Naive thymus-derived CD8-positive, alpha-beta T cell (primary cell): ENCODE results near the gene PROM1. TPM values are rescaled to one million over a fixed set of nuclear protein-coding genes. Genes with fewer than 3 reads are reported as not detected.

Experiments
- ATAC-seq, 2 donors: fragments of 150-1000 bp; cut with Tn5 transposase in 1 of 2; sonication (Bioruptor Pico), chemical (Tn5 transposase) in 1 of 2; 1 replicate in 1 of 2; 2 replicates in 1 of 2; pipeline ENCODE4 v1.10.0; 2021; ENCODE audit warnings: mild to moderate bottlenecking in 2 of 2, moderate library complexity in 2 of 2
- POLR2A ChIA-PET: fragments of 350-600 bp; sonication (Branson Sonifier 250); formaldehyde crosslinking; loops from one replicate; lab custom pipeline; 2021; ENCODE audit warnings: antibody characterized with exemption; lab: Charles Lee
- DNase-seq, 10 donors: peaks; one replicate each; pipeline versions ENCODE4 v3.0.0 to v3.0.0-alpha.2; 2020 to 2022
- H3K27ac Mint-ChIP-seq, 10 donors: one replicate each; pipeline ENCODE4 v1.8.0; 2020 to 2022; ENCODE audit warnings: mild to moderate bottlenecking in 10 of 10, mixed read lengths in 10 of 10, moderate library complexity in 4 of 10, inconsistent platforms in 1 of 10
- H3K27me3 Mint-ChIP-seq, 5 donors: one replicate each; pipeline ENCODE4 v1.8.0; 2021 to 2022; ENCODE audit warnings: mixed read lengths in 5 of 5
- H3K36me3 Mint-ChIP-seq, 3 donors: one replicate each; pipeline ENCODE4 v1.8.0; 2020 to 2022; ENCODE audit warnings: mixed read lengths in 3 of 3, mild to moderate bottlenecking in 2 of 3, inconsistent platforms in 1 of 3
- H3K4me1 Mint-ChIP-seq, 4 donors: one replicate each; pipeline ENCODE4 v1.8.0; 2021 to 2022; ENCODE audit warnings: mixed read lengths in 4 of 4
- H3K4me3 Mint-ChIP-seq, 10 donors: one replicate each; pipeline ENCODE4 v1.8.0; 2020 to 2022; ENCODE audit warnings: mild to moderate bottlenecking in 10 of 10, mixed read lengths in 10 of 10, moderate library complexity in 6 of 10, inconsistent platforms in 1 of 10
- H3K9me3 Mint-ChIP-seq, 9 donors: one replicate each; pipeline ENCODE4 v1.8.0; 2020 to 2022; ENCODE audit warnings: mixed read lengths in 9 of 9, mild to moderate bottlenecking in 3 of 9, inconsistent platforms in 1 of 9, moderate library complexity in 1 of 9
- polyA plus RNA-seq, 3 donors: library from polyadenylated mRNA; unstranded; fragments of 300-500 nt; fragmentation: Illumina TruSeq; gene quantifications; one replicate each; pipeline ENCODE4 v1.2.3, GENCODE V29; 2021
- total RNA-seq, 8 experiments: library from RNA in 2 of 8; stranded (reverse) in 2 of 8; gene quantifications; one replicate each; pipeline ENCODE4 v1.2.3 and lab custom pipeline; 2021 to 2026

PROM1 gene
- total and polyA plus RNA-seq, 5 experiments from 2014 or later, result not detected

GRCh38 chr4:16120720-16121119 lies 36.9 kb upstream of the PROM1 start:
- no peak for DNase-seq
- Mint-ChIP-seq H3K27me3 (peaks cover 0 to 9% (median 0%) of the 10 kb centered on the region in 5 donors), H3K27ac (no peak overlapping the region), H3K9me3 (peaks cover 0 to 13% (median 0%) of the 10 kb centered on the region in 9 donors), H3K36me3 (no peaks in the 10 kb centered on the region), H3K4me1 (peaks cover 14 to 46% (median 26%) of the 10 kb centered on the region in 4 donors), H3K4me3 (no peak overlapping the region)
- no peak for ATAC-seq
- POLR2A ChIA-PET, result no interaction called here

GRCh38 chr4:16119981-16120380 lies 36.2 kb upstream of the PROM1 start:
- POLR2A ChIA-PET, result no interaction called here
- no peak for ATAC-seq
- no peak overlapping the region for H3K27ac Mint-ChIP-seq

GRCh38 chr4:16118090-16118489 lies 34.3 kb upstream of the PROM1 start:
- H3K4me3 Mint-ChIP-seq, result no peak overlapping the region
- ATAC-seq (no peak), DNase-seq (no peak)
- peaks cover 0 to 13% (median 0%) of the 10 kb centered on the region in 9 donors for H3K9me3 Mint-ChIP-seq
- H3K27me3 Mint-ChIP-seq, result peaks cover 0 to 18% (median 2%) of the 10 kb centered on the region in 5 donors
- H3K36me3 Mint-ChIP-seq, result no peaks in the 10 kb centered on the region
- H3K27ac Mint-ChIP-seq, result no peak overlapping the region
- POLR2A ChIA-PET, result no interaction called here
- H3K4me1 Mint-ChIP-seq, result peaks cover 11 to 28% (median 17%) of the 10 kb centered on the region in 4 donors

More at GRCh38 chr4:16119981-16120380, 36.2 kb upstream of the PROM1 start:
- Mint-ChIP-seq H3K4me3 (no peak overlapping the region), H3K9me3 (peaks cover 0 to 13% (median 0%) of the 10 kb centered on the region in 9 donors), H3K36me3 (no peaks in the 10 kb centered on the region), H3K27me3 (peaks cover 0 to 14% (median 0%) of the 10 kb centered on the region in 5 donors), H3K4me1 (peaks cover 14 to 40% (median 26%) of the 10 kb centered on the region in 4 donors)
- DNase-seq, result no peak

- H3K4me1 Mint-ChIP-seq, result peaks cover 7 to 18% (median 8%) of the 10 kb centered on the region in 4 donors
- peaks cover 0 to 13% (median 0%) of the 10 kb centered on the region in 9 donors for H3K9me3 Mint-ChIP-seq
- no peak overlapping the region for H3K27ac Mint-ChIP-seq
- ATAC-seq, result no peak
- H3K27me3 Mint-ChIP-seq, result peaks cover 0 to 22% (median 2%) of the 10 kb centered on the region in 5 donors
- no peak overlapping the region for H3K4me3 Mint-ChIP-seq
- H3K36me3 Mint-ChIP-seq, result no peaks in the 10 kb centered on the region
- POLR2A ChIA-PET, result no interaction called here
- no peak for DNase-seq
These were observed 33.3 kb upstream of the PROM1 start for GRCh38 chr4:16117164-16117563.

GRCh38 chr4:16116493-16116990 lies 32.7 kb upstream of the PROM1 start:
- H3K27ac Mint-ChIP-seq, result peak overlapping the region in 1 of 10 donors; percentile 5
- peaks cover 0 to 13% (median 0%) of the 10 kb centered on the region in 9 donors for H3K9me3 Mint-ChIP-seq
- peaks cover 2 to 12% (median 5%) of the 10 kb centered on the region in 4 donors for H3K4me1 Mint-ChIP-seq
- POLR2A ChIA-PET, result no interaction called here
- H3K36me3 Mint-ChIP-seq, result no peaks in the 10 kb centered on the region
- H3K27me3 Mint-ChIP-seq, result peaks cover 0 to 22% (median 2%) of the 10 kb centered on the region in 5 donors
- ATAC-seq (no peak), DNase-seq (no peak)
- no peak overlapping the region for H3K4me3 Mint-ChIP-seq

GRCh38 chr4:16116019-16116418 lies 32.2 kb upstream of the PROM1 start:
- Mint-ChIP-seq H3K4me1 (peaks cover 0 to 7% (median 3%) of the 10 kb centered on the region in 4 donors), H3K36me3 (no peaks in the 10 kb centered on the region), H3K27ac (peak overlapping the region in 2 of 10 donors; percentile 5 to 50), H3K4me3 (no peak overlapping the region), H3K27me3 (peaks cover 0 to 22% (median 2%) of the 10 kb centered on the region in 5 donors), H3K9me3 (peaks cover 0 to 11% (median 0%) of the 10 kb centered on the region in 9 donors)
- ATAC-seq (no peak), DNase-seq (no peak)
- POLR2A ChIA-PET, result no interaction called here

GRCh38 chr4:16114546-16114945 lies 30.7 kb upstream of the PROM1 start:
- no peak for ATAC-seq

GRCh38 chr4:16113741-16114140 lies 29.9 kb upstream of the PROM1 start:
- no peak for ATAC-seq
- Mint-ChIP-seq H3K27ac (no peak overlapping the region), H3K4me1 (no peaks in the 10 kb centered on the region), H3K4me3 (no peak overlapping the region), H3K36me3 (no peaks in the 10 kb centered on the region), H3K27me3 (peaks cover 0 to 22% (median 4%) of the 10 kb centered on the region in 5 donors), H3K9me3 (no peaks in the 10 kb centered on the region)
- no peak for DNase-seq
- POLR2A ChIA-PET, result no interaction called here

More at GRCh38 chr4:16114546-16114945, 30.7 kb upstream of the PROM1 start:
- no peak for DNase-seq
- no peaks in the 10 kb centered on the region for H3K36me3 Mint-ChIP-seq
- H3K27ac Mint-ChIP-seq, result no peak overlapping the region
- peaks cover 0 to 22% (median 4%) of the 10 kb centered on the region in 5 donors for H3K27me3 Mint-ChIP-seq
- POLR2A ChIA-PET, result no interaction called here
- no peaks in the 10 kb centered on the region for H3K4me1 Mint-ChIP-seq
- no peak overlapping the region for H3K4me3 Mint-ChIP-seq
- H3K9me3 Mint-ChIP-seq, result no peaks in the 10 kb centered on the region

GRCh38 chr4:16111533-16111932 lies 27.7 kb upstream of the PROM1 start:
- no peaks in the 10 kb centered on the region for H3K36me3 Mint-ChIP-seq
- H3K9me3 Mint-ChIP-seq, result no peaks in the 10 kb centered on the region
- H3K27ac Mint-ChIP-seq, result no peak overlapping the region
- H3K4me1 Mint-ChIP-seq, result peaks cover 0 to 1% (median 0%) of the 10 kb centered on the region in 4 donors
- no peak overlapping the region for H3K4me3 Mint-ChIP-seq
- DNase-seq (no peak), ATAC-seq (no peak)
- H3K27me3 Mint-ChIP-seq, result peaks cover 0 to 17% (median 4%) of the 10 kb centered on the region in 5 donors
- POLR2A ChIA-PET, result no interaction called here

- Mint-ChIP-seq H3K4me3 (no peak overlapping the region), H3K4me1 (peaks cover 0 to 1% (median 0%) of the 10 kb centered on the region in 4 donors), H3K36me3 (no peaks in the 10 kb centered on the region), H3K27me3 (peaks cover 0 to 13% (median 4%) of the 10 kb centered on the region in 5 donors), H3K27ac (no peak overlapping the region), H3K9me3 (no peaks in the 10 kb centered on the region)
- DNase-seq (no peak), ATAC-seq (no peak)
- POLR2A ChIA-PET, result no interaction called here
These were observed 27.0 kb upstream of the PROM1 start for GRCh38 chr4:16110661-16111290.

- Mint-ChIP-seq H3K27me3 (peaks cover 0 to 10% (median 4%) of the 10 kb centered on the region in 5 donors), H3K4me1 (peaks cover 0 to 1% (median 0%) of the 10 kb centered on the region in 4 donors), H3K36me3 (no peaks in the 10 kb centered on the region), H3K27ac (no peak overlapping the region), H3K9me3 (no peaks in the 10 kb centered on the region), H3K4me3 (no peak overlapping the region)
- DNase-seq, result no peak
- POLR2A ChIA-PET, result no interaction called here
- ATAC-seq, result no peak
These were observed 26.4 kb upstream of the PROM1 start for GRCh38 chr4:16110199-16110598.

- peaks cover 0 to 1% (median 0%) of the 10 kb centered on the region in 4 donors for H3K4me1 Mint-ChIP-seq
- H3K27ac Mint-ChIP-seq, result peak overlapping the region in 1 of 10 donors; percentile 60
- POLR2A ChIA-PET, result no interaction called here
- no peaks in the 10 kb centered on the region for H3K9me3 Mint-ChIP-seq
- DNase-seq (no peak), ATAC-seq (no peak)
- no peak overlapping the region for H3K4me3 Mint-ChIP-seq
- H3K36me3 Mint-ChIP-seq, result no peaks in the 10 kb centered on the region
- peaks cover 0 to 10% (median 4%) of the 10 kb centered on the region in 5 donors for H3K27me3 Mint-ChIP-seq
These were observed 25.4 kb upstream of the PROM1 start for GRCh38 chr4:16109256-16109655.

GRCh38 chr4:16106956-16107355 lies 23.1 kb upstream of the PROM1 start:
- Mint-ChIP-seq H3K27ac (no peak overlapping the region), H3K4me1 (peaks cover 0 to 1% (median 0%) of the 10 kb centered on the region in 4 donors), H3K9me3 (no peaks in the 10 kb centered on the region), H3K36me3 (no peaks in the 10 kb centered on the region), H3K27me3 (peaks cover 0 to 4% (median 2%) of the 10 kb centered on the region in 5 donors), H3K4me3 (no peak overlapping the region)
- DNase-seq, result no peak
- POLR2A ChIA-PET, result no interaction called here
- ATAC-seq, result no peak
